GM23248 (cell line): ENCODE results near the gene RASA3.

ENCODE experiments used
- EZH2 ChIP-seq: fragments of 200-600 bp; sonication (generic); IDR thresholded peaks from 2 replicates; pipeline ENCODE4 v1.6.1; 2018; ENCODE audit warnings: antibody characterized with exemption, mild to moderate bottlenecking; ENCODE audit not compliant: insufficient read depth, poor library complexity, severe bottlenecking
- EZH2phosphoT487 ChIP-seq: fragments of 200-600 bp; sonication (generic); IDR thresholded peaks from 2 replicates; pipeline ENCODE4 v1.6.1; 2018; ENCODE audit warnings: antibody characterized with exemption, moderate library complexity, mild to moderate bottlenecking, low read depth; ENCODE audit not compliant: insufficient read depth

DNA sequence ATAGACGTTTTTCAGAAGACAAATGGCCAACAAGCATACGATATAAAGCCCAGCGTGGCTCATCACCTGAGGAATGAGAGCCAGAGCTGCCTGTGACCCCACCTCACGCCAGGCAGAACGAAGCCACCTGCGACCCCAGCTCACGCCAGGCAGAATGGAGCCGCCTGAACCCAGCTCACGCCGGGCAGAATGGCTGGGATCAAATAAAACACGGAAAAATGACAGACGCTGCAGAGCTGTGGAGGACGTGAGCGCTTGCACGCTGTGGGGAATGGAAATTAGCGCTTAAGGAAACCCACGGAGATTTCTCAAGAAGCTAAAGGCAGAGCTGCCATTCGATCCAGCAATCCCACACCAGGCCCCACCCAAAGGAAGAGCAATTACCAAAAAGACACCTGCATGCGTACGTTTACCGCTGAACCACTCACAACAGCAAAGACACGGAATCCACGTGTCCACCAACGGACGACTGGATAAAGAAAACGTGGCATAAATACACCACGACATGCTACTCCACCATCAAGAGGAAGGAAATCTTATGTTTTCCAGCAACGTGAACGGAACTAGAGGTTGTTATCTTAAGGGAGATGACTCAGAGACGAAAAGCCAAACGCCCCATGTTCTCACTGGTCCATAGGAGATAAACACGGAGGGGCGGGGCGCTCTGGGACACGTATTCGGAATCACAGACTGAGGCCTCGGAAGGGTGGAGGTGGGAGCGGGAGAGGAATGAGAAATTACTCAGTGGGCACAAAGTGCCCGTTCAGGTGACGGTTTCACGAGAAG, 127.8 kb downstream of the RASA3 start:
- no peak for TF ChIP-seq EZH2
- TF ChIP-seq EZH2phosphoT487, result no peak
